BJ (cell line): ENCODE measurements around the gene NR3C1. TPM values are rescaled to one million over a fixed set of nuclear protein-coding genes. Genes with fewer than 3 reads are reported as not detected.

Experiments used
- CTCF ChIA-PET: fragments of 350-600 bp; formaldehyde crosslinking; extraction: SDS; loops from one replicate; lab custom pipeline; 2021; ENCODE audit warnings: antibody characterized with exemption, inconsistent platforms; lab: Yijun Ruan, JAX
- POLR2A ChIA-PET: fragments of 300-600 bp; sonication (Branson Sonifier 250); formaldehyde crosslinking; extraction: SDS; loops from one replicate; lab custom pipeline; 2021; ENCODE audit warnings: antibody characterized with exemption; lab: Charles Lee
- DNase-seq: peaks from one replicate; pipeline ENCODE4 v3.0.0-alpha.2; 2011; ENCODE audit warnings: low read depth
- H3K27me3 ChIP-seq: 2 replicates; pipeline ENCODE4 v1.6.0; 2011; ENCODE audit warnings: low read length; ENCODE audit not compliant: control insufficient read depth, insufficient read depth
- H3K36me3 ChIP-seq: 2 replicates; pipeline ENCODE4 v1.5.1; 2011; ENCODE audit warnings: low read length; ENCODE audit not compliant: control insufficient read depth, insufficient read depth
- H3K4me3 ChIP-seq: 2 replicates; pipeline ENCODE4 v1.5.1; 2011; ENCODE audit warnings: low read depth, mild to moderate bottlenecking, control low read depth, low read length
- CTCF ChIP-seq: IDR thresholded peaks from 2 replicates; pipeline ENCODE4 v1.5.1; 2011; ENCODE audit warnings: low read depth, mild to moderate bottlenecking, control low read depth, inconsistent platforms, low read length, moderate library complexity; ENCODE audit not compliant: insufficient read depth
- polyA plus RNA-seq: library from polyadenylated mRNA; depleted of rRNA; stranded (reverse); fragments of >200 nt; gene quantifications from 2 replicates; pipeline ENCODE4 v1.2.3, GENCODE V29; 2011

The NR3C1 gene
- polyA plus RNA-seq, 1 experiment = 22.4 TPM

GRCh38 chr5:143425835-143426234 lies 22.3 kb upstream of the NR3C1 start:
- CTCF ChIA-PET = no interaction called here
- Histone ChIP-seq H3K4me3 (no peak overlapping the region), H3K36me3 (no peaks in the 10 kb centered on the region), H3K27me3 (no peaks in the 10 kb centered on the region)
- POLR2A ChIA-PET = no interaction called here
- TF ChIP-seq CTCF = no peak
- DNase-seq = no peak

GRCh38 chr5:143418140-143418866 lies 14.8 kb upstream of the NR3C1 start:
- H3K4me3 ChIP-seq = no peak overlapping the region
- POLR2A ChIA-PET = no interaction called here

DNA sequence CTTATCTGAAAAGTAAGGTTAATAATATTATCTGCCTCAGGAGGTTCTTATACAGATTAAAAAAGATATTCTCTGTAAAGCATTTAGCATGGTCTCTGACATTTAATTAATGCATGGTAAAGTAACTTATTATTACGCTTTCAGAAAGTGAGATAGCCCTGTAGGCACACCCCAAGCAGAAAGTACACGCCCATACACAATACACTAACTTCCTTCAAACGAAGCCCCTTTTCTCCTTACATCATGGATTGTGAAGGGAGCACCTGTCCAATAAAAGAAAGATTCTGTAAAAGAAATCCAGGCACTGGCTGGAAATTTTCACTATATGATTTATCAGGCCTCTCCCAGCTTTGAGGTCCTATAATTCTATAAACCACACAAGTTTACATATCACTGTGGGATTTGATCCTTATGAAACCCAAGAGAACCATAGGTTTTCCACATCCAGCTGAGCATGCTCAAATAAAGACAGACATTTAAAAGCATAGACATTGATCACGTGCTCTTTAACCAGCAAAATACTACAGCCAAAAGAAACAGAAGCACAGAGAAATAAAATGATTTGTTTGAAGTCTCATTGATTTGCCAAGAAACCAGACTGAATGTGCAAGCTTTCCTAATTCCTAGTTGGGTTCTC lies 14.1 kb upstream of the NR3C1 start:
- Histone ChIP-seq H3K4me3 (no peak overlapping the region), H3K36me3 (no peaks in the 10 kb centered on the region), H3K27me3 (no peaks in the 10 kb centered on the region)
- no peak for TF ChIP-seq CTCF
- ChIA-PET POLR2A (no interaction called here), CTCF (no interaction called here)
- DNase-seq = no peak

More at GRCh38 chr5:143418140-143418866, 14.8 kb upstream of the NR3C1 start:
- DNase-seq = no peak
- no peaks in the 10 kb centered on the region for H3K27me3 ChIP-seq
- no peak for TF ChIP-seq CTCF
- CTCF ChIA-PET = no interaction called here
- no peaks in the 10 kb centered on the region for H3K36me3 ChIP-seq

- TF ChIP-seq CTCF = no peak
- H3K36me3 ChIP-seq = no peaks in the 10 kb centered on the region
- no peaks in the 10 kb centered on the region for H3K27me3 ChIP-seq
- CTCF ChIA-PET = no interaction called here
- no peak for DNase-seq
- H3K4me3 ChIP-seq = no peak overlapping the region
- POLR2A ChIA-PET = no interaction called here
Observed at GRCh38 chr5:143416411-143416810, 12.9 kb upstream of the NR3C1 start.

- H3K4me3 ChIP-seq = no peak overlapping the region
- ChIA-PET POLR2A (no interaction called here), CTCF (no interaction called here)
Observed at GRCh38 chr5:143413958-143414669, 10.6 kb upstream of the NR3C1 start.

More at GRCh38 chr5:143413958-143414669, 10.6 kb upstream of the NR3C1 start:
- H3K36me3 ChIP-seq = no peaks in the 10 kb centered on the region
- TF ChIP-seq CTCF = no peak
- no peak for DNase-seq
- H3K27me3 ChIP-seq = no peaks in the 10 kb centered on the region
